ENCODE measurements around the gene MAGEA10. TPM values are rescaled to one million over a fixed set of nuclear protein-coding genes. Genes with fewer than 3 reads are reported as not detected.
"Not testable (repeated sequence)": the region's sequence is repeated elsewhere in the genome, so short reads cannot be mapped to it uniquely, and the experiment has no call there.

MAGEA10 gene
- total and polyA plus RNA-seq, 4 donors = not detected

- H3K4me3 ChIP-seq (ENCODE audit: low read length in 2 of 2) = no peak overlapping the region
- DNase-seq (no peak), ATAC-seq (ENCODE audit: low FRiP score) (no peak)
- no peaks in the 10 kb centered on the region for H3K4me1 ChIP-seq (ENCODE audit: control insufficient read depth in 1 of 2, insufficient read depth in 2 of 2, low read length in 2 of 2)
- H3K36me3 ChIP-seq (ENCODE audit: control insufficient read depth in 1 of 2, insufficient read depth in 2 of 2, low read length in 1 of 2) = no peaks in the 10 kb centered on the region
- 51 to 59% methylated on average over 2 of the region's 2 CpGs for WGBS, 2 donors
- no peaks in the 10 kb centered on the region for H3K27me3 ChIP-seq (ENCODE audit: control insufficient read depth in 1 of 2, insufficient read depth in 2 of 2, low read length in 1 of 2)
- intact Hi-C loops (cut with DNase I) = no loop called here
- H3K9me3 ChIP-seq (ENCODE audit: control insufficient read depth, low read length) = no peaks in the 10 kb centered on the region
- no peak overlapping the region for H3K27ac ChIP-seq (ENCODE audit: low read depth in 1 of 2, low read length in 2 of 2)
These were observed 17.5 kb upstream of the MAGEA10 start for GRCh38 chrX:152155766-152156310.

- no peak for DNase-seq
- 56 to 57% methylated on average over 1 of the region's 1 CpG for WGBS, 2 donors
- Histone ChIP-seq H3K4me3 (ENCODE audit: low read length in 2 of 2) (no peak overlapping the region), H3K36me3 (ENCODE audit: control insufficient read depth in 1 of 2, insufficient read depth in 2 of 2, low read length in 1 of 2) (no peaks in the 10 kb centered on the region), H3K27ac (ENCODE audit: low read depth in 1 of 2, low read length in 2 of 2) (no peak overlapping the region), H3K9me3 (ENCODE audit: control insufficient read depth, low read length) (no peaks in the 10 kb centered on the region), H3K4me1 (ENCODE audit: control insufficient read depth in 1 of 2, insufficient read depth in 2 of 2, low read length in 2 of 2) (no peaks in the 10 kb centered on the region), H3K27me3 (ENCODE audit: control insufficient read depth in 1 of 2, insufficient read depth in 2 of 2, low read length in 1 of 2) (no peaks in the 10 kb centered on the region)
- intact Hi-C loops (cut with DNase I) = no loop called here
- no peak for ATAC-seq (ENCODE audit: low FRiP score)
These were observed 15.7 kb upstream of the MAGEA10 start for GRCh38 chrX:152154050-152154449.

DNA sequence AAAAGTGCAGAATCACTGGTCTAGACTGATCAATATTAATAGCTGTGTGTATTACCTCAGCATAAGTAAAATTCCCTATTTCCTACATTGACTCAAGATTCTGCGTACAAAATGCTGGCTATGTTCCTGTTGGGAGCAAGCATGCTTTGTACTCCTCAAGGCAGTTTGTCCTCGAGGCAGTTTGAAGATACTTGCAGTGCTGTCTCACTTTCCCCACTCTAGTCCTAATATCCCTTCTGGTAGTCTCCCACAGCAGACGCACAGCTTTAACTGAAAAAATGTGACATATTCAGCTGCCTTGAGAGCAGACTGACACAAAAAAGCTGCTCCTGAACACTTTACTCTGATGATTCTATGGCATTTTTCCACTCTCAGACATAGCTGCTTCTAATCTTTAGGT is 12.9 kb upstream of the MAGEA10 start:
- Histone ChIP-seq H3K27me3 (ENCODE audit: control insufficient read depth in 1 of 2, insufficient read depth in 2 of 2, low read length in 1 of 2) (no peaks in the 10 kb centered on the region), H3K27ac (ENCODE audit: low read depth in 1 of 2, low read length in 2 of 2) (no peak overlapping the region), H3K9me3 (ENCODE audit: control insufficient read depth, low read length) (no peaks in the 10 kb centered on the region), H3K36me3 (ENCODE audit: control insufficient read depth in 1 of 2, insufficient read depth in 2 of 2, low read length in 1 of 2) (no peaks in the 10 kb centered on the region), H3K4me1 (ENCODE audit: control insufficient read depth in 1 of 2, insufficient read depth in 2 of 2, low read length in 2 of 2) (no peaks in the 10 kb centered on the region), H3K4me3 (ENCODE audit: low read length in 2 of 2) (no peak overlapping the region)
- intact Hi-C loops (cut with DNase I) = no loop called here
- no peak for DNase-seq
- 69 to 72% methylated on average over 3 of the region's 3 CpGs for WGBS, 2 donors
- no peak for ATAC-seq (ENCODE audit: low FRiP score)

DNA sequence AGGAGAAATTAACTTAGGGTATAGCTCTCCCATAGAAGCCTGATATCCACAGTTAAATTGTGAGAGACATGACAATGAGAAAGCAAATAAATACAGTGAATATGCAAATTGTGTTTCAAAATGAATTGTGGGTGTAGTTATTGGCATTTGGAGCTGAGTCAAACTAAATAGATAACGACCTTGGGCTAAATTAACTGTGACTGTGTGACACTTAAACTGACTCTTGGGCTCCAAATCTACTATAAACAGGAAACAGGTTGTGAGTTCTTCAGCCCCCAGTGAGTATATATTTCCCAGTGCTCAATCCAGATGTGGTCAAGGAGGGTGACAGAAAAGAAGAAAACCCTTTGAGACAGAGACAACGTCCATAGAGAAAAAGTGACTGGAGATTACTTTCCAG is 11.3 kb upstream of the MAGEA10 start:
- Histone ChIP-seq H3K36me3 (ENCODE audit: control insufficient read depth in 1 of 2, insufficient read depth in 2 of 2, low read length in 1 of 2) (no peaks in the 10 kb centered on the region), H3K27me3 (ENCODE audit: control insufficient read depth in 1 of 2, insufficient read depth in 2 of 2, low read length in 1 of 2) (no peaks in the 10 kb centered on the region), H3K4me1 (ENCODE audit: control insufficient read depth in 1 of 2, insufficient read depth in 2 of 2, low read length in 2 of 2) (no peaks in the 10 kb centered on the region), H3K27ac (ENCODE audit: low read depth in 1 of 2, low read length in 2 of 2) (no peak overlapping the region), H3K9me3 (ENCODE audit: control insufficient read depth, low read length) (no peaks in the 10 kb centered on the region), H3K4me3 (ENCODE audit: low read length in 2 of 2) (no peak overlapping the region)
- WGBS, 2 donors = 11 to 22% methylated on average over 2 of the region's 2 CpGs
- DNase-seq = no peak
- intact Hi-C loops (cut with DNase I) = no loop called here
- ATAC-seq (ENCODE audit: low FRiP score) = no peak

GRCh38 chrX:152139589-152139988 is 1.2 kb upstream of the MAGEA10 start:
- Histone ChIP-seq H3K9me3 (ENCODE audit: control insufficient read depth, low read length) (no peaks in the 10 kb centered on the region), H3K4me3 (ENCODE audit: low read length in 2 of 2) (no peak overlapping the region), H3K27ac (ENCODE audit: low read depth in 1 of 2, low read length in 2 of 2) (no peak overlapping the region), H3K27me3 (ENCODE audit: control insufficient read depth in 1 of 2, insufficient read depth in 2 of 2, low read length in 1 of 2) (no peaks in the 10 kb centered on the region), H3K4me1 (ENCODE audit: control insufficient read depth in 1 of 2, insufficient read depth in 2 of 2, low read length in 2 of 2) (no peaks in the 10 kb centered on the region), H3K36me3 (ENCODE audit: control insufficient read depth in 1 of 2, insufficient read depth in 2 of 2, low read length in 1 of 2) (no peaks in the 10 kb centered on the region)
- no peak for ATAC-seq (ENCODE audit: low FRiP score)
- no peak for DNase-seq
- 72 to 80% methylated on average over 9 of the region's 9 CpGs for WGBS, 2 donors
- intact Hi-C loops (cut with DNase I) = no loop called here

DNA sequence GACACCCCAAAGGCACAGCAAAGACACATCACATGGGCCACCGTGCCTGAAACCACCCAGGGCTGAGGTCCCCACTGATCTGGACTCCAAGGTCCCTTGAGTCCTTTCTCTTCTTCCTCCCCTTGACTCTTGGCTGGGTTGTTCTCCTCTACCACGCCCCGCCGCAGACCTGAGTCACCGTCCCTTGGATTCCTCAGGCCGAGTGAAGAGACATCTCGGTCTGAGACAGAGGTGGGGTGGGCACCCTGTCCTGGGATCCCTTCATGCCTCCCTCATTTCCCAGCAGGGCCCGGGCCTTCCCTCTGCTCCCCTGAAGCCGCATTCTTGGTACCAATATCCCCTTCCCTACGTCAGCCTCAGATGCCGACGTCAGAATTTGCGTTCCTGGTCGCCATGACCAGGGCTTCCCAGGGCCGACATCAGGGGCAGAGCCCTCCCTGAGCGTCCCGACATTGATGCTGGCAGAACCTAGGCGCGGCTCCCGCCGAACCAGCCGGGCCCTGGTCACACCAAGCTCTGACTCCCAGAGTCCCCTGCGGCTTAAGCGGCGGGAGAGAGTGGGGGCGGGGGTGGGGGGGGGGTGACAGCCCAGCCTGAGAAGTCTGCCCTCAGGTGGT is 498 bp downstream of the MAGEA10 start:
- no peaks in the 10 kb centered on the region for H3K27me3 ChIP-seq (ENCODE audit: control insufficient read depth in 1 of 2, insufficient read depth in 2 of 2, low read length in 1 of 2)
- no peak for ATAC-seq (ENCODE audit: low FRiP score)
- H3K4me3 ChIP-seq (ENCODE audit: low read length in 2 of 2) = no peak overlapping the region
- no peaks in the 10 kb centered on the region for H3K9me3 ChIP-seq (ENCODE audit: control insufficient read depth, low read length)
- WGBS, 2 donors = 88 to 94% methylated on average over 22 to 26 of the region's 26 CpGs
- no peak for DNase-seq
- intact Hi-C loops (cut with DNase I) = no loop called here
- H3K4me1 ChIP-seq (ENCODE audit: control insufficient read depth in 1 of 2, insufficient read depth in 2 of 2, low read length in 2 of 2) = no peaks in the 10 kb centered on the region
- no peaks in the 10 kb centered on the region for H3K36me3 ChIP-seq (ENCODE audit: control insufficient read depth in 1 of 2, insufficient read depth in 2 of 2, low read length in 1 of 2)
- no peak overlapping the region for H3K27ac ChIP-seq (ENCODE audit: low read depth in 1 of 2, low read length in 2 of 2)

GRCh38 chrX:152136312-152136711 is 2.1 kb downstream of the MAGEA10 start:
- intact Hi-C loops (cut with DNase I) = no loop called here
- Histone ChIP-seq H3K4me1 (ENCODE audit: control insufficient read depth in 1 of 2, insufficient read depth in 2 of 2, low read length in 2 of 2) (no peaks in the 10 kb centered on the region), H3K36me3 (ENCODE audit: control insufficient read depth in 1 of 2, insufficient read depth in 2 of 2, low read length in 1 of 2) (no peaks in the 10 kb centered on the region), H3K27me3 (ENCODE audit: control insufficient read depth in 1 of 2, insufficient read depth in 2 of 2, low read length in 1 of 2) (no peaks in the 10 kb centered on the region), H3K9me3 (ENCODE audit: control insufficient read depth, low read length) (no peaks in the 10 kb centered on the region), H3K4me3 (ENCODE audit: low read length in 2 of 2) (no peak overlapping the region), H3K27ac (ENCODE audit: low read depth in 1 of 2, low read length in 2 of 2) (no peak overlapping the region)
- DNase-seq = no peak
- ATAC-seq (ENCODE audit: low FRiP score) = no peak
- WGBS, 2 donors = 49 to 68% methylated on average over 4 of the region's 4 CpGs

DNA sequence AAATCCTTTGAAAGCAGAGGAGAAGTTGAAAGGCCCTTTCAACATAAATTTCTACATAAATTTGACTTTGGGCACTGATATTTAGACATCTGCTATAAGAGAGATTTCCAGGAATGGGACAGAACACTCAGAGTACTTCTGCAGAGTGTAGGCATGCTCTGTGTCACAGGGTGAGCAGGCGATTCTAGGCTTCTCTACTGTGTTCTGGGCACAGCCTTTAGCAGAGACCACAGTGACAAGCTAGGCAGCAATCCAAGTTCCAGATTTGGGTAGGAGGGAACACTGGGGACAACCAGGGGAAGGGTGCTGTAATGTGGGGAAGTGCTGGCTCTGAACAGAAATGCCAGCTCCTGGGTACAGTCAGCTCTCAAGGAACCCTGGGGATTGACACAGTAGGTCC is 6.9 kb downstream of the MAGEA10 start:
- H3K9me3 ChIP-seq (ENCODE audit: control insufficient read depth, low read length) = no peaks in the 10 kb centered on the region
- no peak overlapping the region for H3K27ac ChIP-seq (ENCODE audit: low read depth in 1 of 2, low read length in 2 of 2)
- no peak overlapping the region for H3K4me3 ChIP-seq (ENCODE audit: low read length in 2 of 2)
- no peaks in the 10 kb centered on the region for H3K4me1 ChIP-seq (ENCODE audit: control insufficient read depth in 1 of 2, insufficient read depth in 2 of 2, low read length in 2 of 2)
- no peaks in the 10 kb centered on the region for H3K36me3 ChIP-seq (ENCODE audit: control insufficient read depth in 1 of 2, insufficient read depth in 2 of 2, low read length in 1 of 2)
- no peaks in the 10 kb centered on the region for H3K27me3 ChIP-seq (ENCODE audit: control insufficient read depth in 1 of 2, insufficient read depth in 2 of 2, low read length in 1 of 2)
- 58 to 64% methylated on average over 1 of the region's 1 CpG for WGBS, 2 donors
- intact Hi-C loops (cut with DNase I) = no loop called here
- no peak for DNase-seq
- ATAC-seq (ENCODE audit: low FRiP score) = no peak

DNA sequence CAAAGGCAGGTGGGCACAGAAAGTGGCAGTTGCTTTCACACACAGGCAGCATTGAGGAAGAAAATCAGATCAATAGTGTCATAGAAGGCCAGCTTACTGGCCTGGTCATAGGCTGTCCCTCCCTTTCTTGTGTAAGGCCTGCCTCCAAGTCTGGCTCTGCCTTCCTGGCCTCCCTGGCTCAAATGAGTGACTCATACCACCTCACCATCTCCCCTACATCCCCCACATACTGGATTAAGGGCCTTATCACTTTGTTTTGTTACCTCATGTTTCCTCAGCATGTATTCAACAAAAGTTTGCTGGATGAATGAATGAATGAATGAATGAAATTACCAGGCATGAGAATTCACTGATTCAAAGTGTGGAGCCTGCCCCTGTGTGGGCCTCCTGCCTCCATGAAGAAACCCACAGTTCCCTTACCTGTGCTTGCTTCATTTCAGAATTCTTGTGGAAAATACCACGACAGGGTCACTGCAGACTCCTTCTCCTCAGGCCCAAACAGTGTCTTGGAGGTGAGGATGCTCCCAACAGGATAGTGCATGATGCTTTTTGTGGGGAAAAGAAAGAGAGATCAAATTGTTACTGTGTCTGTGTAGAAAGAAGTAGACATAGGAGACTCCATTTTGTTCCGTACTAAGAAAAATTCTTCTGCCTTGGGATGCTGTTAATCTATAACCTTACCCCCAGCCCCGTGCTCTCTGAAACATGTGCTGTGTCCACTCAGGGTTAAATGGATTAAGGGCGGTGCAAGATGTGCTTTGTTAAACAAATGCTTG is 9.1 kb downstream of the MAGEA10 start:
- H3K4me1 ChIP-seq (ENCODE audit: control insufficient read depth in 1 of 2, insufficient read depth in 2 of 2, low read length in 2 of 2); H3K9me3 ChIP-seq (ENCODE audit: control insufficient read depth, low read length); intact Hi-C loops (cut with DNase I); DNase-seq; H3K4me3 ChIP-seq (ENCODE audit: low read length in 2 of 2); H3K36me3 ChIP-seq (ENCODE audit: control insufficient read depth in 1 of 2, insufficient read depth in 2 of 2, low read length in 1 of 2); H3K27ac ChIP-seq (ENCODE audit: low read depth in 1 of 2, low read length in 2 of 2); H3K27me3 ChIP-seq (ENCODE audit: control insufficient read depth in 1 of 2, insufficient read depth in 2 of 2, low read length in 1 of 2); ATAC-seq (ENCODE audit: low FRiP score): not testable (repeated sequence)
- WGBS, 2 donors = 71 to 86% methylated on average over 4 of the region's 4 CpGs

All from aorta (tissue), 5 donors.